Esophagus squamous epithelium (tissue), 5 donors: ENCODE results near the gene LRRC31. TPM values are rescaled to one million over a fixed set of nuclear protein-coding genes. Genes with fewer than 3 reads are reported as not detected.

Experiments used
- DNase-seq: peaks from one replicate; lab custom pipeline; 2025; lab: John Stamatoyannopoulos, UW
- H3K27ac ChIP-seq, 4 donors: fragments of 200-600 bp; sonication (generic); one replicate each; pipeline ENCODE4 v1.5.1; 2016 to 2019; ENCODE audit warnings: mild to moderate bottlenecking in 1 of 4
- H3K27me3 ChIP-seq, 4 donors: fragments of 200-600 bp; sonication (generic); 1 replicate in 3 of 4; 2 replicates in 1 of 4; pipeline versions ENCODE4 v1.5.1 to v1.6.0; 2017 to 2021; ENCODE audit warnings: antibody characterized with exemption in 1 of 4
- H3K36me3 ChIP-seq, 3 donors: fragments of 200-600 bp; sonication (generic); one replicate each; pipeline ENCODE4 v1.5.1; 2016 to 2019
- H3K4me1 ChIP-seq, 3 donors: fragments of 200-600 bp; sonication (generic); one replicate each; pipeline ENCODE4 v1.5.1; 2017 to 2019
- H3K4me3 ChIP-seq, 4 donors: fragments of 200-600 bp; sonication (generic); 1 replicate in 3 of 4; 2 replicates in 1 of 4; pipeline ENCODE4 v1.5.1; 2016 to 2019; ENCODE audit warnings: mild to moderate bottlenecking in 2 of 4, moderate library complexity in 1 of 4
- H3K9me3 ChIP-seq, 3 donors: fragments of 200-600 bp; sonication (generic); one replicate each; pipeline ENCODE4 v1.5.1; 2016 to 2019
- CTCF ChIP-seq, 6 experiments: fragments of 450-650 bp in 4 of 6; fragments of 200-600 bp in 2 of 6; sonication (generic) in 2 of 6; IDR thresholded peaks; one replicate each; pipeline ENCODE4 v1.5.1; 2016 to 2019; ENCODE audit warnings: antibody characterized with exemption in 6 of 6, mild to moderate bottlenecking in 4 of 6, moderate library complexity in 4 of 6
- POLR2A ChIP-seq, 4 donors: fragments of 450-650 bp; IDR thresholded peaks; one replicate each; pipeline ENCODE4 v1.6.1; 2017; ENCODE audit warnings: antibody characterized with exemption in 4 of 4, mild to moderate bottlenecking in 4 of 4, moderate library complexity in 3 of 4
- WGBS, 2 donors: methylation state at CpG; one replicate each; pipeline ENCODE4 v1.1.5; 2018; 5-methylcytosine and 5-hydroxymethylcytosine counted together
- intact Hi-C: fragments of 100-400 bp; cut with DNase I; formaldehyde crosslinking; loops from one replicate; pipeline ENCODE4 v1.15.0; 2022
- total RNA-seq, 4 donors: library from RNA; depleted of rRNA; stranded (reverse); fragments of >200 nt; gene quantifications; one replicate each; pipeline ENCODE4 v1.1.0, GENCODE V29; 2016
- donor health status: DM: yes; HTN: yes; CAD: no.

Gene LRRC31
- total RNA-seq, 4 donors from 2014 or later: not detected

GRCh38 chr3:169841171-169841570 is 28.6 kb downstream of the LRRC31 start:
- no peak for TF ChIP-seq CTCF (IDR thresholded peaks at IDR 0.05)
- TF ChIP-seq POLR2A (IDR thresholded peaks at IDR 0.05): no peak
- Histone ChIP-seq H3K9me3 (no peaks in the 10 kb centered on the region), H3K4me1 (no peaks in the 10 kb centered on the region), H3K27me3 (no peaks in the 10 kb centered on the region), H3K27ac (no peak overlapping the region), H3K4me3 (no peak overlapping the region), H3K36me3 (no peaks in the 10 kb centered on the region)
- WGBS, 2 donors: 48 to 54% methylated on average over 3 to 4 of the region's 4 CpGs
- DNase-seq: no peak
- intact Hi-C loops: no loop called here

- 75 to 83% methylated on average over 1 of the region's 1 CpG for WGBS, 2 donors
- Histone ChIP-seq H3K9me3 (no peaks in the 10 kb centered on the region), H3K4me1 (no peaks in the 10 kb centered on the region), H3K36me3 (no peaks in the 10 kb centered on the region), H3K4me3 (no peak overlapping the region), H3K27ac (no peak overlapping the region), H3K27me3 (no peaks in the 10 kb centered on the region)
- intact Hi-C loops: no loop called here
- DNase-seq: no peak
- TF ChIP-seq CTCF (IDR thresholded peaks at IDR 0.05): no peak
- TF ChIP-seq POLR2A (IDR thresholded peaks at IDR 0.05): no peak
Measured at GRCh38 chr3:169838511-169839030, 31.2 kb downstream of the LRRC31 start.

DNA sequence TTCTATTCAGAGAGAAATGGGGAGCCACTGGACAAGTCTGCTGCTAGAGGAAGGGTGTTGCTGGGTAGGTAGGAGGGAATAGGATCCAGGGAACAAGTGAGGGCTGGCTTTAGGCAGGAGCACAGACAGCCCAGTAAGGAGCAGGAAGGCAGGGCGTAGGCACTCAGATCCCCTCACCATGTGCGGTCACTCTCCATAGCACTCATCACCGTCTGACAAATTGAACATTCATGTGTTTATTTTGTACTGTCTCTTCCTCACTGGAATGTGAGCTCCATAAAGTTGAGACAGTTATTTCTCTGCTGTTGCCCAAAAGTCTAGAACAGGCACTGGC is 32.8 kb downstream of the LRRC31 start:
- Histone ChIP-seq H3K9me3 (no peaks in the 10 kb centered on the region), H3K36me3 (no peaks in the 10 kb centered on the region), H3K27me3 (no peaks in the 10 kb centered on the region), H3K27ac (no peak overlapping the region), H3K4me1 (no peaks in the 10 kb centered on the region), H3K4me3 (no peak overlapping the region)
- TF ChIP-seq CTCF (IDR thresholded peaks at IDR 0.05): no peak
- no peak for TF ChIP-seq POLR2A (IDR thresholded peaks at IDR 0.05)
- DNase-seq: no peak
- intact Hi-C loops: no loop called here
- WGBS, 2 donors: 77 to 78% methylated on average over 3 of the region's 3 CpGs

GRCh38 chr3:169836078-169836941 is 33.4 kb downstream of the LRRC31 start:
- H3K27me3 ChIP-seq: no peaks in the 10 kb centered on the region
- no peak overlapping the region for H3K27ac ChIP-seq
- H3K36me3 ChIP-seq: no peaks in the 10 kb centered on the region
- no peak for TF ChIP-seq CTCF (IDR thresholded peaks at IDR 0.05)
- TF ChIP-seq POLR2A (IDR thresholded peaks at IDR 0.05): no peak
- H3K4me1 ChIP-seq: no peaks in the 10 kb centered on the region
- DNase-seq: no peak
- H3K4me3 ChIP-seq: no peak overlapping the region
- H3K9me3 ChIP-seq: no peaks in the 10 kb centered on the region
- WGBS, 2 donors: 67 to 82% methylated on average over 5 of the region's 5 CpGs
- intact Hi-C loops: no loop called here

GRCh38 chr3:169835533-169835932 is 34.2 kb downstream of the LRRC31 start:
- DNase-seq: no peak
- intact Hi-C loops: no loop called here
- no peaks in the 10 kb centered on the region for H3K4me1 ChIP-seq
- TF ChIP-seq POLR2A (IDR thresholded peaks at IDR 0.05): no peak
- H3K4me3 ChIP-seq: no peak overlapping the region
- no peak overlapping the region for H3K27ac ChIP-seq
- H3K27me3 ChIP-seq: no peaks in the 10 kb centered on the region
- WGBS, 2 donors: 44 to 63% methylated on average over 1 of the region's 1 CpG
- no peaks in the 10 kb centered on the region for H3K36me3 ChIP-seq
- no peaks in the 10 kb centered on the region for H3K9me3 ChIP-seq
